GM12878 (cell line): ENCODE results near the gene OGFOD3. TPM values are rescaled to one million over a fixed set of nuclear protein-coding genes. Genes with fewer than 3 reads are reported as not detected.

ENCODE experiments used
- ATAC-seq: fragments of 200-7000 bp; cut with Tn5 transposase; 3 replicates; pipeline ENCODE4 v1.9.1; 2020; ENCODE audit warnings: mild to moderate bottlenecking, moderate library complexity
- BruUV-seq: library from RNA; stranded (reverse); fragments of 400-500 nt; replicated peaks from 2 replicates; lab custom pipeline; 2021; lab: Mats Ljungman, UMichigan
- CTCF ChIA-PET: fragments of 300-600 bp; sonication (Branson Sonifier 250); formaldehyde crosslinking; extraction: SDS; loops from one replicate; lab custom pipeline; 2021; ENCODE audit warnings: inconsistent platforms; lab: Yijun Ruan, JAX
- POLR2A ChIA-PET: fragments of 350-600 bp; formaldehyde crosslinking; extraction: SDS; loops from one replicate; lab custom pipeline; 2021; ENCODE audit warnings: inconsistent platforms; lab: Charles Lee
- RAD21 ChIA-PET: fragments of 300-600 bp; sonication (Branson Sonifier 250); formaldehyde crosslinking; loops from one replicate; lab custom pipeline; 2023; ENCODE audit warnings: antibody characterized with exemption; ENCODE audit not compliant: unreplicated experiment; lab: Charles Lee
- SMC1A ChIA-PET: fragments of 300-600 bp; sonication (Branson Sonifier 250); formaldehyde crosslinking; loops from one replicate; lab custom pipeline; 2023; ENCODE audit not compliant: unreplicated experiment, uncharacterized antibody; lab: Charles Lee
- DNase-seq: peaks from one replicate; pipeline ENCODE4 v3.0.0-alpha.2; 2011; ENCODE audit warnings: low read depth, low spot score
- FAIRE-seq: peaks from 3 replicates; lab custom pipeline; 2011; peaks lifted over from hg19 to GRCh38; lab: Jason Lieb, UNC
- H2AFZ ChIP-seq: 2 replicates; pipeline ENCODE4 v1.6.0; 2011; ENCODE audit warnings: low read depth, low read length, control low read depth; ENCODE audit not compliant: control insufficient read depth
- H3K27ac ChIP-seq: 2 replicates; pipeline ENCODE4 v1.5.1; 2011; ENCODE audit warnings: control low read depth; ENCODE audit not compliant: control insufficient read depth, insufficient read depth
- H3K27me3 ChIP-seq, 2 experiments: replicated peaks in 1 of 2; 2 replicates each; pipeline versions ENCODE4 v1.6.0 to v1.6.1; 2011; ENCODE audit warnings: low read length in 1 of 2; ENCODE audit not compliant: control insufficient read depth in 2 of 2, insufficient read depth in 2 of 2
- H3K36me3 ChIP-seq, 2 experiments: 2 replicates each; pipeline ENCODE4 v1.5.1; 2011; ENCODE audit warnings: low read length in 1 of 2; ENCODE audit not compliant: control insufficient read depth in 2 of 2, insufficient read depth in 2 of 2
- H3K4me1 ChIP-seq: 2 replicates; pipeline ENCODE4 v1.6.1; 2011; ENCODE audit warnings: mild to moderate bottlenecking, low read length, moderate library complexity, mixed read lengths; ENCODE audit not compliant: control insufficient read depth, insufficient read depth
- H3K4me2 ChIP-seq: 2 replicates; pipeline ENCODE4 v1.6.0; 2011; ENCODE audit warnings: control low read depth; ENCODE audit not compliant: control insufficient read depth, insufficient read depth
- H3K4me3 ChIP-seq: fragments of 200-600 bp; sonication (generic); 2 replicates; pipeline ENCODE4 v1.5.1; 2016
- H3K79me2 ChIP-seq: 2 replicates; pipeline ENCODE4 v1.6.0; 2011; ENCODE audit warnings: low read length; ENCODE audit not compliant: control insufficient read depth, insufficient read depth
- H3K9ac ChIP-seq: 2 replicates; pipeline ENCODE4 v1.8.0; 2011; ENCODE audit warnings: low read length, control low read depth, mixed read lengths; ENCODE audit not compliant: control insufficient read depth, insufficient read depth
- H3K9me3 ChIP-seq: replicated peaks from 3 replicates; pipeline ENCODE4 v1.5.1; 2011; ENCODE audit warnings: mild to moderate bottlenecking, low read length; ENCODE audit not compliant: control insufficient read depth, insufficient read depth
- H4K20me1 ChIP-seq: 2 replicates; pipeline ENCODE4 v1.6.0; 2011; ENCODE audit not compliant: control insufficient read depth, insufficient read depth
- EED ChIP-seq: sonication (generic); IDR thresholded peaks from 2 replicates; pipeline ENCODE4 v1.6.1; 2016; ENCODE audit warnings: antibody characterized with exemption, low read depth
- KDM1A ChIP-seq: fragments of 200-600 bp; sonication (generic); IDR thresholded peaks from 2 replicates; pipeline ENCODE4 v1.6.1; 2016; ENCODE audit warnings: borderline replicate concordance
- MAX ChIP-seq: IDR thresholded peaks from 2 replicates; pipeline ENCODE4 v1.6.1; 2012; ENCODE audit warnings: low read depth, low read length, improper control_type of control experiment
- POLR2A ChIP-seq: IDR thresholded peaks from 2 replicates; pipeline ENCODE4 v1.6.1; 2011; ENCODE audit warnings: low read depth, mild to moderate bottlenecking, low read length
- POLR2AphosphoS5 ChIP-seq: IDR thresholded peaks from 2 replicates; pipeline ENCODE4 v1.6.1; 2011; ENCODE audit warnings: mild to moderate bottlenecking, low read length, inconsistent platforms
- SP1 ChIP-seq: IDR thresholded peaks from one replicate; pipeline ENCODE4 v1.6.1; 2011; ENCODE audit warnings: low read depth, low read length
- TAF1 ChIP-seq: IDR thresholded peaks from 2 replicates; pipeline ENCODE4 v1.6.1; 2011; ENCODE audit warnings: mild to moderate bottlenecking, low read depth, low read length, borderline replicate concordance
- ZBED1 ChIP-seq: IDR thresholded peaks from 2 replicates; pipeline ENCODE4 v1.6.1; 2016; ENCODE audit warnings: borderline replicate concordance
- ZNF592 ChIP-seq: fragments of 450-650 bp; IDR thresholded peaks from 2 replicates; pipeline ENCODE4 v1.6.1; 2017; ENCODE audit warnings: mild to moderate bottlenecking, moderate library complexity
- WGBS: methylation state at CpG from one replicate; pipeline ENCODE4 v1.1.6; 2016; ENCODE audit warnings: low lambda C conversion rate; ENCODE audit not compliant: insufficient replicate concordance, insufficient coverage; ENCODE audit errors: missing lambda C conversion rate; 5-methylcytosine and 5-hydroxymethylcytosine counted together
- in situ Hi-C: fragments of 300-500 bp; cut with MboI; formaldehyde crosslinking; loops from 9 replicates; pipeline ENCODE4 v1.14.3; 2018; ENCODE audit warnings: mixed read lengths
- intact Hi-C: fragments of 100-400 bp; cut with micrococcal nuclease; formaldehyde crosslinking; loops from one replicate; pipeline ENCODE4 v1.14.2; 2022; ENCODE audit not compliant: unreplicated experiment
- polyA plus RNA-seq, 11 experiments: library from polyadenylated mRNA; depleted of rRNA in 4 of 11; unstranded in 6 of 11; stranded (reverse) in 5 of 11; fragments of >200 nt; fragmentation: Nextera tagmentation in 4 of 11; fragmentation: Illumina TruSeq in 1 of 11; extraction: Ambion mirVana in 4 of 11; extraction: Trizol in 1 of 11; gene quantifications; 1 replicate in 1 of 11; 2 replicates in 10 of 11; pipeline versions ENCODE4 v1.2.1 to v1.2.3, GENCODE V29; 2011 to 2016; ENCODE audit warnings: inconsistent platforms in 2 of 11, missing spikeins in 2 of 11, low read depth in 1 of 11
- total RNA-seq, 4 experiments: library from RNA; depleted of rRNA in 3 of 4; stranded (reverse); fragments of >200 nt in 3 of 4; fragmentation: Illumina TruSeq in 1 of 4; extraction: Trizol in 1 of 4; gene quantifications; 2 replicates each; pipeline versions ENCODE4 v1.2.1 to v1.2.3, GENCODE V29; 2013 to 2021
- TF ChIP-seq, protein P1 (sequence below): fragments of 150-350 bp; IDR thresholded peaks from 2 replicates; pipeline ENCODE4 v1.6.1; 2016; ENCODE audit warnings: low read depth, low read length

OGFOD3 gene
- total and polyA plus RNA-seq, 10 of the 15 experiments (the other 5 are each of a cell fraction or from before 2014, with no cell fraction given): 0.48 to 28.4 (median 18.3) TPM

- ChIA-PET POLR2A (no interaction called here), CTCF (no interaction called here)
- no peak overlapping the region for H3K4me3 ChIP-seq
Measured at GRCh38 chr17:82445542-82445941, 27.2 kb upstream of the OGFOD3 start.

GRCh38 chr17:82444941-82445521 lies 26.6 kb upstream of the OGFOD3 start:
- no peaks in the 10 kb centered on the region; the same call in none of the 2 replicates for H4K20me1 ChIP-seq
- peaks cover 14 to 37% of the 10 kb centered on the region in 2 experiments for H3K36me3 ChIP-seq
- WGBS: 72% methylated on average over 19 of the region's 19 CpGs
- POLR2A ChIA-PET: no interaction called here
- H3K4me1 ChIP-seq: peaks cover 16% of the 10 kb centered on the region
- CTCF ChIA-PET: no interaction called here
- H3K9me3 ChIP-seq: no peaks in the 10 kb centered on the region
- no peak overlapping the region for H3K9ac ChIP-seq
- RAD21 ChIA-PET: no interaction called here
- no peak overlapping the region for H3K4me2 ChIP-seq
- SMC1A ChIA-PET: no interaction called here
- ATAC-seq (no peak), DNase-seq (no peak), FAIRE-seq (no peak)
- no peaks in the 10 kb centered on the region for H3K27me3 ChIP-seq
- H3K27ac ChIP-seq: no peak overlapping the region
- H3K4me3 ChIP-seq: no peak overlapping the region
- no TSS peak for BruUV-seq
- peaks cover 29% of the 10 kb centered on the region for H3K79me2 ChIP-seq
- intact Hi-C loops: loop anchor here (5.0 kb wide), 1 partner anchor 107 kb away; no protein-coding TSS in a partner anchor
- H2AFZ ChIP-seq: no peak overlapping the region
- in situ Hi-C loops: no loop called here
- TF ChIP-seq, protein P1, sequence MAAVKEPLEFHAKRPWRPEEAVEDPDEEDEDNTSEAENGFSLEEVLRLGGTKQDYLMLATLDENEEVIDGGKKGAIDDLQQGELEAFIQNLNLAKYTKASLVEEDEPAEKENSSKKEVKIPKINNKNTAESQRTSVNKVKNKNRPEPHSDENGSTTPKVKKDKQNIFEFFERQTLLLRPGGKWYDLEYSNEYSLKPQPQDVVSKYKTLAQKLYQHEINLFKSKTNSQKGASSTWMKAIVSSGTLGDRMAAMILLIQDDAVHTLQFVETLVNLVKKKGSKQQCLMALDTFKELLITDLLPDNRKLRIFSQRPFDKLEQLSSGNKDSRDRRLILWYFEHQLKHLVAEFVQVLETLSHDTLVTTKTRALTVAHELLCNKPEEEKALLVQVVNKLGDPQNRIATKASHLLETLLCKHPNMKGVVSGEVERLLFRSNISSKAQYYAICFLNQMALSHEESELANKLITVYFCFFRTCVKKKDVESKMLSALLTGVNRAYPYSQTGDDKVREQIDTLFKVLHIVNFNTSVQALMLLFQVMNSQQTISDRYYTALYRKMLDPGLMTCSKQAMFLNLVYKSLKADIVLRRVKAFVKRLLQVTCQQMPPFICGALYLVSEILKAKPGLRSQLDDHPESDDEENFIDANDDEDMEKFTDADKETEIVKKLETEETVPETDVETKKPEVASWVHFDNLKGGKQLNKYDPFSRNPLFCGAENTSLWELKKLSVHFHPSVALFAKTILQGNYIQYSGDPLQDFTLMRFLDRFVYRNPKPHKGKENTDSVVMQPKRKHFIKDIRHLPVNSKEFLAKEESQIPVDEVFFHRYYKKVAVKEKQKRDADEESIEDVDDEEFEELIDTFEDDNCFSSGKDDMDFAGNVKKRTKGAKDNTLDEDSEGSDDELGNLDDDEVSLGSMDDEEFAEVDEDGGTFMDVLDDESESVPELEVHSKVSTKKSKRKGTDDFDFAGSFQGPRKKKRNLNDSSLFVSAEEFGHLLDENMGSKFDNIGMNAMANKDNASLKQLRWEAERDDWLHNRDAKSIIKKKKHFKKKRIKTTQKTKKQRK: no peak
- TF ChIP-seq KDM1A (no peak), MAX (no peak), POLR2AphosphoS5 (no peak), ZBED1 (no peak), TAF1 (no peak), ZNF592 (no peak), EED (no peak)

More at GRCh38 chr17:82445542-82445941, 27.2 kb upstream of the OGFOD3 start:
- FAIRE-seq: no peak
- Histone ChIP-seq H3K36me3 (peaks cover 14 to 37% of the 10 kb centered on the region in 2 experiments), H3K9ac (no peak overlapping the region), H3K9me3 (no peaks in the 10 kb centered on the region), H2AFZ (no peak overlapping the region), H3K79me2 (peaks cover 34% of the 10 kb centered on the region), H4K20me1 (no peaks in the 10 kb centered on the region; the same call in none of the 2 replicates), H3K27me3 (no peaks in the 10 kb centered on the region), H3K27ac (no peak overlapping the region), H3K4me1 (peaks cover 12% of the 10 kb centered on the region), H3K4me2 (no peak overlapping the region)
- ATAC-seq: no peak
- no peak for DNase-seq
- ChIA-PET RAD21 (no interaction called here), SMC1A (no interaction called here)
- intact Hi-C loops: loop anchor here (5.0 kb wide), 1 partner anchor 107 kb away; no protein-coding TSS in a partner anchor
- BruUV-seq: no TSS peak
- 80% methylated on average over 13 of the region's 13 CpGs for WGBS
- in situ Hi-C loops: no loop called here
- TF ChIP-seq POLR2A (peak; percentile 42; the same call in 1 of the 2 replicates), SP1 (no peak)
